ENCODE results near the gene RBX1. TPM values are rescaled to one million over a fixed set of nuclear protein-coding genes. Genes with fewer than 3 reads are reported as not detected.
A peak's percentile ranks its signal among the peaks of the same experiment; 100 is the strongest.
"Not testable (repeated sequence)": the region's sequence is repeated elsewhere in the genome, so short reads cannot be mapped to it uniquely, and the experiment has no call there.

The RBX1 gene
- total RNA-seq, result 56.7 to 60.4 TPM (median 60.1 TPM) in 3 replicates

DNA sequence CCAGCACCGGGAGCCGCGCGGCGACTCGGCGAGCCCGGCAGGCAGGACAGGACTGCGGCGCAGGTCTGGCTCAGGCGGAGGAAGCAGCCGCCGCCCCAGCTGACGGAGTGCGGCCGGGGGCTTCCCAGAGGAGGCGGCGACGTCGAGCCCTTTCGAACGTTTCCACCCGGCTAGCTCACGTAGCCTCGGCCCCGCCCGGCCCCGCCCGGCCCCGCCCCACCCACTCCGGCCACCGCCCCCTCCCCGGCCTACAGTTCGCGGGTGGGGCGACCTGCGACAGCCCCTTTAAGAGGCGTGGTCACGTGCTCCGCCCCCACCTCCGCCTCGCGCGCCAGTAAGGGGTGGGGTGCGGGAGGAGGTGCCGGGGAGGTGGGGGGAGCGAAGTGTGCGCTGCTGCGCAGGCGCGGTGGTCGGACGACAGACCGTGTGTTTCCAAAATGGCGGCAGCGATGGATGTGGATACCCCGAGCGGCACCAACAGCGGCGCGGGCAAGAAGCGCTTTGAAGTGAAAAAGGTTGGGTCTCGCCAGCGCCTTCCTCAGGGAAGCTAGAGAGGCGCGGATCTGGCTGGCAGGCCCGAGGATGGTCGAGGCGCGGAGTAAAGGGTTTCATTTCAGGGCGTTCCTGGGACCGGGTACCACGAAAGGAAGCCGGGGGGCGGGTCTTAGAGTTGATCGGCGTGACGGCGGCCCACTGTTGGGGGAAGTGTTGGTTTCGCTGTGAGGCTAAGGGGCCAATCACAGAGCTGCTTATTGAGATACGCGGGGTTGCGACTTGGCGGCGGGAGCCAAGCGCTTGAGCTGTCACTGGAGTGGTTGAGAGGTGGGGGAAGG lies at the start of gene RBX1:
RBX1 (plus strand) TSS at position 417 of the 833 bp plus-strand sequence; CDS start at position 438, 21 bp downstream.
- peaks cover 9% of the 10 kb centered on the region for H3K36me3 Mint-ChIP-seq
- peaks cover 26% of the 10 kb centered on the region for H3K4me1 Mint-ChIP-seq
- peak within 1 kb of the TSS; percentile 100 for H3K27ac Mint-ChIP-seq
- TF ChIP-seq, protein P1, sequence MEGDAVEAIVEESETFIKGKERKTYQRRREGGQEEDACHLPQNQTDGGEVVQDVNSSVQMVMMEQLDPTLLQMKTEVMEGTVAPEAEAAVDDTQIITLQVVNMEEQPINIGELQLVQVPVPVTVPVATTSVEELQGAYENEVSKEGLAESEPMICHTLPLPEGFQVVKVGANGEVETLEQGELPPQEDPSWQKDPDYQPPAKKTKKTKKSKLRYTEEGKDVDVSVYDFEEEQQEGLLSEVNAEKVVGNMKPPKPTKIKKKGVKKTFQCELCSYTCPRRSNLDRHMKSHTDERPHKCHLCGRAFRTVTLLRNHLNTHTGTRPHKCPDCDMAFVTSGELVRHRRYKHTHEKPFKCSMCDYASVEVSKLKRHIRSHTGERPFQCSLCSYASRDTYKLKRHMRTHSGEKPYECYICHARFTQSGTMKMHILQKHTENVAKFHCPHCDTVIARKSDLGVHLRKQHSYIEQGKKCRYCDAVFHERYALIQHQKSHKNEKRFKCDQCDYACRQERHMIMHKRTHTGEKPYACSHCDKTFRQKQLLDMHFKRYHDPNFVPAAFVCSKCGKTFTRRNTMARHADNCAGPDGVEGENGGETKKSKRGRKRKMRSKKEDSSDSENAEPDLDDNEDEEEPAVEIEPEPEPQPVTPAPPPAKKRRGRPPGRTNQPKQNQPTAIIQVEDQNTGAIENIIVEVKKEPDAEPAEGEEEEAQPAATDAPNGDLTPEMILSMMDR (IDR thresholded peaks at IDR 0.05; ENCODE audit: unreplicated experiment), result no peak
- peak within 1 kb of the TSS; percentile 100 for H3K4me3 Mint-ChIP-seq
- no peaks in the 10 kb centered on the region for H3K9me3 Mint-ChIP-seq
- H3K27me3 Mint-ChIP-seq (ENCODE audit: low read depth), result no peaks in the 10 kb centered on the region
- DNase-seq (ENCODE audit: low spot score in 2 of 2, unreplicated experiment in 2 of 2), result peak; percentile 97 to 98

DNA sequence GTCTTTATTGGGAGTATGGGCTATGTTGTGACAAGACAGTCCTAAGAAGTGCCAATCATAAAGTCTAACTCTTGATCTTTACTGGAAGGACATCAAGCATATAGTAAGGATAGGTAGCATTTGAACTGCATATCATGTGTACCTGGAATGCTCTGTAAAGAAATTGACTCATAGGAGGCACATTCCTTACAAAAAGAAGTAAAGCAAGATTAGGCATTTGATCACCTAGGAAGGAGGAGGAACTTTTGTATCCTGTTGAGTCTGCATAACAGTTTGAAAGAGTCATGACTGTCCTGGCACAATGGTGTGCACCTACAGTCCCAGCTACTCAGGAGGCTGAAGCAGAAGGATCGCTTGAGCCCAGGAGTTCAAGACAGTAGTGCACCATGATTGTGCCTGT lies 47.1 kb upstream of the RBX1 start:
- Mint-ChIP-seq H3K4me3 (no peak overlapping the region), H3K27me3 (ENCODE audit: low read depth) (no peaks in the 10 kb centered on the region), H3K36me3 (peaks cover 24% of the 10 kb centered on the region), H3K27ac (no peak overlapping the region), H3K4me1 (no peaks in the 10 kb centered on the region), H3K9me3 (no peaks in the 10 kb centered on the region)
- no peak for DNase-seq (ENCODE audit: low spot score in 2 of 2, unreplicated experiment in 2 of 2)
- TF ChIP-seq, protein P1 (IDR thresholded peaks at IDR 0.05; ENCODE audit: unreplicated experiment), result no peak

DNA sequence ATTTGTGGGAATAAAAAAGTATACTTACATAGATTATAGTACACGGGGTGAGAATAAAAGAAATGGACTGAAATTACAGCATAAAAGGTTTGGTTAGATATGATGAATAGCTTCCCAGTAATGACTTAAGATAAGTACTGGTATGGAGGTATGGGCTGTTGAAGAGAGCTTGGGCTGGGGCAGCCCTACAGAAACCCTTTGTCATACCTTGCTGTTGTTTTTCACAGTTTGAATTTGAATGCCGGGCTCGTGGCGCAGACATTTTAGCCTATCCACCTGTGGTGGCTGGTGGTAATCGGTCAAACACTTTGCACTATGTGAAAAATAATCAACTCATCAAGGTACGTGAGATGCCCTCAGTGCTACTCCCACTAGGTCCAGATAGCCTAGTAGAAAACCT lies 42.3 kb upstream of the RBX1 start:
- Mint-ChIP-seq H3K27me3 (ENCODE audit: low read depth) (no peaks in the 10 kb centered on the region), H3K36me3 (peaks cover 36% of the 10 kb centered on the region), H3K27ac (no peak overlapping the region), H3K9me3 (no peaks in the 10 kb centered on the region), H3K4me1 (no peaks in the 10 kb centered on the region), H3K4me3 (no peak overlapping the region)
- DNase-seq (ENCODE audit: low spot score in 2 of 2, unreplicated experiment in 2 of 2), result no peak
- TF ChIP-seq, protein P1 (IDR thresholded peaks at IDR 0.05; ENCODE audit: unreplicated experiment), result no peak

DNA sequence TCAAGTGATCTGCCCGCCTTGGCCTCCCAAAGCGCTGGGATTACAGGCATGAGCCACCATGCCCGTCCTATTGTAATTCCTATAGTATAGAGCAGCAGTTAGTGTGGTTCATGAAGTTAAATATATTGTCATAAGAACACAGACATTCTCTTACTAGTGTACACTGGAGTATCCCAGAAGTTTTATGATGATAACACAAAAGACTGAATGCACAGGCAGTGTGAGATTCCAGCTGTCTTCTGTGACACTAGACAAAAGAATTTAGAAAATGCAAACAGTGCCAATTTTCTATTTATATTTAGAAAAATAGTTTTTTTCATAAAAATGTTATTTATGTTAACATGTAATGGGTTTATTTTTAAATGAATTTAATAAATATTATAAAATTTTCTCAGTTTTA lies 39.4 kb upstream of the RBX1 start:
- Mint-ChIP-seq H3K4me1 (no peaks in the 10 kb centered on the region), H3K27ac (no peak overlapping the region), H3K27me3 (ENCODE audit: low read depth) (no peaks in the 10 kb centered on the region), H3K9me3 (no peaks in the 10 kb centered on the region), H3K4me3 (no peak overlapping the region), H3K36me3 (peaks cover 42% of the 10 kb centered on the region)
- DNase-seq (ENCODE audit: low spot score in 2 of 2, unreplicated experiment in 2 of 2), result no peak
- TF ChIP-seq, protein P1 (IDR thresholded peaks at IDR 0.05; ENCODE audit: unreplicated experiment), result no peak

- not testable (repeated sequence) for H3K27me3 Mint-ChIP-seq (ENCODE audit: low read depth); H3K4me1 Mint-ChIP-seq; H3K9me3 Mint-ChIP-seq; H3K27ac Mint-ChIP-seq; H3K4me3 Mint-ChIP-seq; DNase-seq (ENCODE audit: low spot score in 2 of 2, unreplicated experiment in 2 of 2)
- peaks cover 35% of the 10 kb centered on the region for H3K36me3 Mint-ChIP-seq
Observed at GRCh38 chr22:40912987-40913386, 38.2 kb upstream of the RBX1 start.

DNA sequence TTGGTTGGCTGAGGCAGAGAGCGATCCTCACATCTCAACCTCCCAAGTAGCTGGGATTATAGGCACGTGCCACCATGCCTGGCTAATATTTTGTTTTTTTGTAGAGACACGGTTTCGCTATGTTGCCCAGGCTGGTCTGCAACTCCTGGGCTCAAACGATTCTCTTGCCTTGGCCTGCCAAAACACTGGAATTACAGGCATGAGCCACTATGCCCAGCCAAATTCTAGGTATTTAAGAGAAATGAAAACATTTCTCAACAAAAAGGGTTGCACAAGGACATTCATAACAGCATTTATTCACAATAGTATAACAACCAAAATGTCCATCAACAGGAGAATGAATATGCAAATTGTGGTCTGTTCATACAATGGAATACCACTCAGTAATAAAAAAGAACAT lies 31.7 kb upstream of the RBX1 start:
- peaks cover 3% of the 10 kb centered on the region for H3K4me1 Mint-ChIP-seq
- peaks cover 25% of the 10 kb centered on the region for H3K36me3 Mint-ChIP-seq
- no peaks in the 10 kb centered on the region for H3K27me3 Mint-ChIP-seq (ENCODE audit: low read depth)
- H3K9me3 Mint-ChIP-seq, result no peaks in the 10 kb centered on the region
- DNase-seq (ENCODE audit: low spot score in 2 of 2, unreplicated experiment in 2 of 2), result no peak
- H3K27ac Mint-ChIP-seq, result no peak overlapping the region
- H3K4me3 Mint-ChIP-seq, result no peak overlapping the region
- TF ChIP-seq, protein P1 (IDR thresholded peaks at IDR 0.05; ENCODE audit: unreplicated experiment), result no peak

Measured in mesothelial cell of epicardium (in vitro differentiated cells).